Large intestine (tissue), 3 donors: ENCODE data around the gene DIO3. TPM values are rescaled to one million over a fixed set of nuclear protein-coding genes. Genes with fewer than 3 reads are reported as not detected.
A peak's percentile ranks its signal among the peaks of the same experiment; 100 is the strongest.

Experiments used
- DNase-seq, 2 donors: peaks; one replicate each; pipeline versions ENCODE4 v3.0.0 to v3.0.0-alpha.2; 2013
- H3K27ac ChIP-seq: one replicate; pipeline ENCODE4 v1.5.1; 2013; ENCODE audit warnings: low read length
- H3K27me3 ChIP-seq: 2 replicates; pipeline ENCODE4 v1.6.1; 2013; ENCODE audit warnings: low read length; ENCODE audit not compliant: control insufficient read depth, insufficient read depth
- H3K36me3 ChIP-seq: 2 replicates; pipeline ENCODE4 v1.6.1; 2013; ENCODE audit warnings: low read length; ENCODE audit not compliant: control insufficient read depth, insufficient read depth
- H3K4me1 ChIP-seq: one replicate; pipeline ENCODE4 v1.6.1; 2013; ENCODE audit warnings: low read length; ENCODE audit not compliant: control insufficient read depth, insufficient read depth
- H3K4me3 ChIP-seq: one replicate; pipeline ENCODE4 v1.5.1; 2013; ENCODE audit warnings: low read length
- H3K9me3 ChIP-seq: one replicate; pipeline ENCODE4 v1.6.1; 2013; ENCODE audit warnings: mild to moderate bottlenecking, low read depth, low read length, moderate library complexity; ENCODE audit not compliant: control insufficient read depth
- WGBS: methylation state at CpG from one replicate; pipeline ENCODE4 v1.1.5; 2013; ENCODE audit warnings: low lambda C conversion rate; ENCODE audit not compliant: insufficient coverage; 5-methylcytosine and 5-hydroxymethylcytosine counted together
- polyA plus RNA-seq: library from polyadenylated mRNA; unstranded; fragments of 120-200 nt; gene quantifications from one replicate; pipeline ENCODE4 v1.2.1, GENCODE V29; 2013

The DIO3 gene
- polyA plus RNA-seq, 1 donor = 5.9 TPM

DNA sequence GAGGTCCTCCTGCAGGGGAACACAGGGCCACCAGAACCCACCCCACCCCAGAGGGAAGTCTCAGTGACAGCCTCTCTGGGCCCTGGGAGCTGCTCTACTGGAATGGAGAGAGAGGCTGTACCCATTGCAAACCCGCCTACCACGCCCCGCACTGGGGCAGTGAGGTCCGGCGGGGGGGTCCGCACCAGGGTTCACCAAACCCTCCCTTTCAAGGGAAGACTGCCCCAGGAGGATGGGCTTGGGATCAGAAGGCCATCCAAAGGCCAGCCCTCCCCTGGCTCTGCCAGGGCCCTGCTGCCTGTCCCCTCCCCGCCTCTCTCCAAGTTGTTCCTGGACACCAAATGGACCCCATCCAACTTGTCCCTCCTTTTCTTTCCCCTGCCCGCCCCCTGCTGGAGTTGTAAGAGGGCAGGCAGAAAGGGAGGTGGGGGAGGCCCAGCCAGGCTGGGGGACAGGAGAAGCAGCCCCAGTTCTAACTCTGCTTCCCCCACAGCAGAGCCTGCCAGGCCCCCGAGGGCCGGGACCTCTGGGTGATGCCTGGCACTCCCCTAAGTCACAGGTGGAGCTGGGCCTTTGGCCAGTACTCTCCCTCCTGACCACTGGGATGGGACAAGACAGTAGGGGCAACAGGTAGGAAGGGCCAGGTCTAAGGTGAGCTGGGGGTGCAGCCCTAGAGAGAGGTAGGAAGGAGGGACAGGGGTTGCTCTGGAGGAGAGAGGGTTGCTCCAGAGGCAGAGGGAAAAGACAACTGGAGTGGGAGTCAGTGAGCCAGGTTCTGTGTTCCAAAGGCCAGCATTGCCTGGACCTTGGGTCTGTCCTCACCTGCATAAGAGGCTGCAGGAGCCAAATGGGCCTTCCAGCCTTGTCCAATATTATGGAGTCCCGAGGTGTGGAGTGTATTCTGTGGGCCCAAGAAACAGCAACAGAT lies 3.2 kb upstream of the DIO3 start:
- peak overlapping the region; percentile 78 for H3K4me3 ChIP-seq

DNA sequence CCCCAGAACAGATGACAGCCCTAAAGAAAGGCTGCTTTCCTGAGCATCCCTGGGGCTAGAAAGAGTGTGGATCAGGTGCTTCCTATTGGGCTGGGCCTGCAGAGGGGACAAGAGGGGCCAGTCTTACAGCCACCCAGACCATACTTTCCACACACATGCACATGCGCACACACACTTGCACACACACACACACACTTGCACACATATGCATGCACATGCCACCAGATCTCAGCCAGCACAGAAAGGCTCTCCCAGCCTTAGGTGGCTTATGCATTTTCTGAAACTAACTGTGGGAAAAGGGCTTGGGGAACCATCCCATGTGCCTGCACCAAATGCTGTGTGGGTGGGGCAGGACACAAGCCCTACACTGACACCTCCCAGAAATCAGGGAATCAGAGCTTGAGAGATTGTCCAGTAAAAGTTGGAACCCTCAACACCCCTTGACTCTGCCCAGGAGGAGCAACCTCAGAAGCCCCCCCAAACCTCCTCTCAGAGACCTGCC lies 2.5 kb upstream of the DIO3 start:
- WGBS = no CpG with 5 or more reads among the region's 1 CpG
- peak overlapping the region; percentile 78 for H3K4me3 ChIP-seq
- DNase-seq = no peak
- peak overlapping the region; percentile 81 for H3K27ac ChIP-seq
- H3K9me3 ChIP-seq = peaks cover 28% of the 10 kb centered on the region
- peaks cover 15% of the 10 kb centered on the region for H3K4me1 ChIP-seq
- H3K36me3 ChIP-seq = peaks cover 11% of the 10 kb centered on the region
- H3K27me3 ChIP-seq = peaks cover 39% of the 10 kb centered on the region

More for the DNA sequence above, 3.2 kb upstream of the DIO3 start:
- no CpG with 5 or more reads among the region's 11 CpGs for WGBS
- no peak for DNase-seq
- peaks cover 21% of the 10 kb centered on the region for H3K9me3 ChIP-seq
- peaks cover 11% of the 10 kb centered on the region for H3K36me3 ChIP-seq
- peaks cover 32% of the 10 kb centered on the region for H3K27me3 ChIP-seq
- H3K27ac ChIP-seq = peak overlapping the region; percentile 20
- H3K4me1 ChIP-seq = peaks cover 16% of the 10 kb centered on the region

DNA sequence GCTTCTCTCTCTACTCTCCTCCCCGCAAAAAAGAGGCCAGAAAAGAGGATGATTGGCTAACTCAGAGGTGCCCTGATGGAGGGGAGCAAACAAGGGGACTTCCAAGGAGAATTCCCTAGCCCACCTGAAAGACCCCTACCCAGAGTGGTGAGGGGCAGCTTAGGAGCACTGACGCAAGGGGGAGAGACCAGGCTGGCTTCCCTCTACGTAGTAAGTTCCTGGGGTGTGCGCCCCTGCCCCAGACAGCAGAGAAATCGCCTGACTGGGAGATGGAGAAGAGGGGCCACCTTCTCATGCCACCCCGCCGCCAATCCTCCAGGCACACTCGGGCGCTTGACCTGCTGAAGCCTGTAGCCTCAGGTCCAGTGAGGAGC lies 2.1 kb upstream of the DIO3 start:
- H3K27me3 ChIP-seq = peaks cover 44% of the 10 kb centered on the region
- H3K9me3 ChIP-seq = peaks cover 32% of the 10 kb centered on the region
- H3K4me3 ChIP-seq = peak overlapping the region; percentile 78
- no CpG with 5 or more reads among the region's 9 CpGs for WGBS
- DNase-seq = no peak
- H3K36me3 ChIP-seq = peaks cover 11% of the 10 kb centered on the region
- peak overlapping the region; percentile 81 for H3K27ac ChIP-seq
- peaks cover 14% of the 10 kb centered on the region for H3K4me1 ChIP-seq

- peaks cover 50% of the 10 kb centered on the region for H3K27me3 ChIP-seq
- peak overlapping the region; percentile 81 for H3K27ac ChIP-seq
- peaks cover 11% of the 10 kb centered on the region for H3K36me3 ChIP-seq
- peaks cover 33% of the 10 kb centered on the region for H3K9me3 ChIP-seq
- peak overlapping the region; percentile 78 for H3K4me3 ChIP-seq
- DNase-seq = peak; percentile 50 to 73
- WGBS = no CpG with 5 or more reads among the region's 113 CpGs
- peaks cover 8% of the 10 kb centered on the region for H3K4me1 ChIP-seq
Observed at GRCh38 chr14:101559624-101560533, 1.4 kb upstream of the DIO3 start.

DNA sequence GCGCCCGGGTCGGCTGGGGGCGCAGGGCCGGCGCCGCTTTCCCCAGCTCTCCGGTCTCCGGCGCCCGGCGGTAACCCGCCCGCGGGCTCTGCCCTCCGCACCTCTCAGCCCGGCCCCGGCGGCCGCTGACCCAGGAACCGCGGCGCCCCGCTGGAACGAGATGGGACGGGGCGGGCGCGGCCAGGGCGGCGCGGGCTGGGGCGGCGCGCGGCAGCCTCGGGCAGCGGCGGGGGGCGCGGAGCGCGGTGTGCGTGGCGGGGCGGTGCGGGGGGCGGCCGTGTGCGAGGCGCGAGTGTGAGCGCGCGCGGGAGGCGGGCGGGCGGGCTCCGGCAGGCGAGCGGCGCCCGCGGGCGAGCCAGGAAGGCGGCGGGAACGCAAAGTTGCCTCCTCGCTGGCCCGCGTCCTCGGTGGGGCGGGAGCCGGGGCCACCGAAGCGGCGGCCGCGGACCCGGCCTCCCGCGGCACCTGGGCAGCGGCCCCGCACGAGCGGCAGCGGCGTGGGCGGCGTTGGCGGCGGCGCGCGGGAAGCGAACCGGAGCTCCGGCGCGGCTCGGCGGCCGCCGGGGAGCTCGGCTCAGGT lies 671 bp upstream of the DIO3 start:
- H3K27me3 ChIP-seq = peaks cover 58% of the 10 kb centered on the region
- H3K9me3 ChIP-seq = peaks cover 34% of the 10 kb centered on the region
- no CpG with 5 or more reads among the region's 106 CpGs for WGBS
- DNase-seq = no peak
- no peak overlapping the region for H3K27ac ChIP-seq
- H3K4me1 ChIP-seq = peaks cover 5% of the 10 kb centered on the region
- H3K36me3 ChIP-seq = peaks cover 11% of the 10 kb centered on the region
- H3K4me3 ChIP-seq = no peak overlapping the region

- H3K4me1 ChIP-seq = peaks cover 5% of the 10 kb centered on the region
- H3K36me3 ChIP-seq = peaks cover 11% of the 10 kb centered on the region
- no CpG with 5 or more reads among the region's 51 CpGs for WGBS
- no peak for DNase-seq
- no peak overlapping the region for H3K4me3 ChIP-seq
- peaks cover 34% of the 10 kb centered on the region for H3K9me3 ChIP-seq
- peaks cover 71% of the 10 kb centered on the region for H3K27me3 ChIP-seq
- no peak overlapping the region for H3K27ac ChIP-seq
Observed at GRCh38 chr14:101561897-101562490, 699 bp downstream of the DIO3 start.

DNA sequence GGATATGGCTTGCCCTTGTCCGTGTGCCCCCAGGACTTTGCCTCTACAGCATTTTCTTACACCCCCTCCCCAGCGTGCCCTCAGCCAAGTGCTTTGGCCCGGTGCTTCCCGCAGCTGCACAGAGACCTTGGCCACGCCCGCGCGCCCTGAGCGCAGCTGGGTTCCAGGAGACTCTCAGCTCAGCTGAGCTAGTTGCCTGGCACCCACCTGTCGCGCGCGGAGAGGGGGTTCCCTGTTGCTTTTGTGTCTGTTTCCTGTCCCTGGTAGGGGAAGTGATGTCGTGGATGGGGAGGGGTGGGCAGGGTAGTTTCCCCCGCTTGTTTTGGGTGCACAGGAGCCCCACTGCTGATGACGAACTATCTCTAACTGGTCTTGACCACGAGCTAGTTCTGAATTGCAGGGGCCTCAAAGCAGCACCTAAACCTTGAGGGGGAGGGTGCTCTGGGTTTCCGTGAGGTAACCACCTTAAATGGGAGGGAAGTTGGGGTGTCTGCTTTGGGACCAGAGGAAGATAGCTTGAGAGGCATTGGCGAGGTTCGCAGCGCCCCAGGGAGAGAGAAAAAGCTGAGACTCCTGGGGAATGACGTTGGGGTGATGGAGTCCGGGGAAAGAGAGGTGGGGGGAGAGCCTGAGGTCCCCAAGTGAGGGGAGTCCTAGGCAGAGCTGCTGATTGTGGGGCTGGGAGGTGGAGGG lies 1.5 kb downstream of the DIO3 start:
- 20% methylated on average over 1 of the region's 23 CpGs for WGBS
- Histone ChIP-seq H3K4me3 (no peak overlapping the region), H3K36me3 (peaks cover 5% of the 10 kb centered on the region), H3K27ac (no peak overlapping the region), H3K4me1 (peaks cover 5% of the 10 kb centered on the region), H3K9me3 (peaks cover 34% of the 10 kb centered on the region), H3K27me3 (peaks cover 79% of the 10 kb centered on the region)
- DNase-seq = no peak

DNA sequence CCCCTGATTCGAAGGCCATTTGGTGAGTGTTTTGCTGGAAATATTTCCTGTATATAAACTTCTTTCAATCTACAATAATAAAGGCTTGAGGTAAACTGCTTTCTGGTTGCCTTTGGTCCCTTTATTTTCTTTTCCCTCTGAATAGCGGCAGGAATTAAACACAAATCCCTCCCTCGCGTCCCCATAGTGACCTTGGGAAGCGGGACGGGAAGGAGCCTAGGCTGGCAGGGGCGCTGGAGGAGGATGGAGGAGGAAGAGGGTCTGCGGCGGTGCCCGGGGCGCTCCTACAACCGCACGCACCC lies 2.0 kb downstream of the DIO3 start:
- Histone ChIP-seq H3K36me3 (peaks cover 1% of the 10 kb centered on the region), H3K9me3 (peaks cover 34% of the 10 kb centered on the region), H3K4me3 (no peak overlapping the region), H3K4me1 (peaks cover under 1% of the 10 kb centered on the region), H3K27me3 (peaks cover 82% of the 10 kb centered on the region), H3K27ac (no peak overlapping the region)
- WGBS = no CpG with 5 or more reads among the region's 13 CpGs
- DNase-seq = no peak

DNA sequence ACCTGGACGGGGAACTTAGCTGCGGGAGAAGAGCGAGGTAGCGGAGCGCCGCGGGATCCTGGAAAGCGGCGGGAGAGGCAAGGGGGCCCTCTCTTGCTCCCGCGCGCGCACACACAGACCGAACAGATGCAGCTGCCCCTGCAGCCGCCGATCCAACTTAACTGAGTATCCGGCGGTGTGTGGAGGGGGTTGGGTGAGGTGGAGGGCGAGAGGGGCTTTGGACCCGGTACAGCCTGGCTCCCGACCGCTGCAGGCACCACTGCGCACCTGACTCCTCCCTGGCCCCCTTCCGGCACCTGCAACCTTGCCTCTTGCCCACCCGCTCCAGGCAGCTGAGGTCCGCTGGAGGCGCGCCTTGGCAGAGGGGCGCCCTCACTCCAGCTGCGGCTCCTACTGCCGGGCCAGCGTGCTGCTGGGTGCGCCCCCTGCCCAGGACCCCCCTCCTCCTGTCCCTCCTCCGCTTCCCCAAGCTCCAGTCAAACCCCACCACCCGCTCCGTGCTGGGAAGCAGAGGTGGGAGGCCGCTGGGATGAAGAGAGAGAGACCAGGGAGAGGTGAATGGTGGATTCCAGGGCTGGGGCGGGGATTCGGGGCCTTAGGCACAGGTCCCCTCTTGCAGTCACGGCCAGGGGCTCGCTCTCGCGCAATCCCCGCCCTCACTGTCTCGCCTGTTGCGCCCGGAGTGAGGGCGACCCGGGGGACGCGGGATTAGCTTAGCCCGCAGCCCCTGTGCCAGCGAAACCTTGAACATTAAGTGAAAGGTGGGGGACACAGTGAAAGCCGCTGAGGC lies 2.6 kb downstream of the DIO3 start:
- WGBS = no CpG with 5 or more reads among the region's 54 CpGs
- DNase-seq = no peak
- Histone ChIP-seq H3K27ac (no peak overlapping the region), H3K36me3 (no peaks in the 10 kb centered on the region), H3K4me3 (no peak overlapping the region), H3K27me3 (peaks cover 86% of the 10 kb centered on the region), H3K9me3 (peaks cover 34% of the 10 kb centered on the region), H3K4me1 (no peaks in the 10 kb centered on the region)
